ENCODE results near the gene COL9A1. TPM values are rescaled to one million over a fixed set of nuclear protein-coding genes. Genes with fewer than 3 reads are reported as not detected.

COL9A1 gene
- total RNA-seq, 1 experiment from 2014 or later = 7.8 TPM

DNA sequence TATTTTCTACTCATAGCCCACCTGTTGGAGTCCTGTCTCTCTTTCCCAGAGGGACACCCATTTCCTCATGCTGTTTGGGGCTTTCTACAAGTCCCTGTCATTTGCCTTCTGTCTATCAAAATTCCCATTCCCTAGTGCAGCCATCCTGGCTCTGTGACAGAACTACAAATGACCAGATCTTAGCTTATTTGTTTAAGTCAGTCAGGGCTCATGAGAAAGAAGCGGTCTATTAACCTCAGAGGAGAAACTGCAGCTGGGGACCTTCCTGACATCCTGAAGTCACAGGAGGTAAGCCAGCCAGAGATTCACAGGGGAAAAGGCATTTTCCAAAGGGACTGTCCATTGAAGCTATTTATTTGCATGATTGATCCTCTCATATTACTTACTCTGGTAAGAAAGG, 1.7 kb upstream of the COL9A1 start:
- Mint-ChIP-seq H3K27me3 (ENCODE audit: low read depth) (no peaks in the 10 kb centered on the region), H3K36me3 (ENCODE audit: insufficient read depth in 1 of 3, low read depth in 3 of 3) (no peaks in the 10 kb centered on the region), H3K4me1 (peaks cover 5 to 7% of the 10 kb centered on the region in 2 experiments), H3K9me3 (no peaks in the 10 kb centered on the region), H3K27ac (peak overlapping the region in 2 of 3 experiments; percentile 34 to 69; a peak in 4 of 7 replicates), H3K4me3 (no peak overlapping the region)
- no peak overlapping the region for H3K23ac ChIP-seq (ENCODE audit: insufficient read length, low read depth, low read length)
- no peak overlapping the region for H3K56ac ChIP-seq (ENCODE audit: insufficient read length, low read depth, low read length)
- H3K4me2 ChIP-seq (ENCODE audit: insufficient read depth, insufficient read length, low read length) = no peak overlapping the region
- no peak overlapping the region for H3K18ac ChIP-seq (ENCODE audit: insufficient read length, low read depth, low read length)
- H3K4me1 ChIP-seq (ENCODE audit: insufficient read depth, low read length) = no peaks in the 10 kb centered on the region
- no peak overlapping the region for H2BK5ac ChIP-seq (ENCODE audit: insufficient read length, low read length)
- no peaks in the 10 kb centered on the region for H4K20me1 ChIP-seq (ENCODE audit: control insufficient read depth, insufficient read depth, insufficient read length)
- DNase-seq = no peak
- H2AK5ac ChIP-seq (ENCODE audit: insufficient read length, low read length) = no peak overlapping the region
- H3K27ac ChIP-seq (ENCODE audit: insufficient read length, low read depth, low read length) = no peak overlapping the region
- no peaks in the 10 kb centered on the region for H3K79me1 ChIP-seq (ENCODE audit: insufficient read depth, low read depth, low read length, poor library complexity, severe bottlenecking)
- no peak overlapping the region for H2BK120ac ChIP-seq (ENCODE audit: low read depth, low read length, poor library complexity, severe bottlenecking)
- H3K14ac ChIP-seq (ENCODE audit: insufficient read depth, low read length) = no peak overlapping the region
- no peak overlapping the region for H2BK20ac ChIP-seq (ENCODE audit: low read depth, low read length, poor library complexity, severe bottlenecking)
- no peak overlapping the region for H3K9ac ChIP-seq (ENCODE audit: extremely low read depth, insufficient read length, low read length)
- no peak overlapping the region for H2BK12ac ChIP-seq (ENCODE audit: insufficient read length, low read depth, low read length)
- H4K91ac ChIP-seq (ENCODE audit: insufficient read length, low read depth, low read length) = no peak overlapping the region
- H3K23me2 ChIP-seq (ENCODE audit: insufficient read length, low read depth, low read length, poor library complexity, severe bottlenecking) = no peaks in the 10 kb centered on the region
- H4K5ac ChIP-seq (ENCODE audit: insufficient read length, low read depth, low read length) = no peak overlapping the region
- H2AFZ ChIP-seq (ENCODE audit: low read length) = no peak overlapping the region
- H3K79me2 ChIP-seq (ENCODE audit: insufficient read depth, low read length) = no peaks in the 10 kb centered on the region
- WGBS (ENCODE audit: extremely low coverage, insufficient read length, low lambda C conversion rate) = no CpG with 5 or more reads among the region's 1 CpG
- no peak overlapping the region for H3K4ac ChIP-seq (ENCODE audit: low read depth, low read length)
- no peak overlapping the region for H4K8ac ChIP-seq (replicated peaks; ENCODE audit: insufficient read length, low read depth, low read length)
- TF ChIP-seq, protein P1, sequence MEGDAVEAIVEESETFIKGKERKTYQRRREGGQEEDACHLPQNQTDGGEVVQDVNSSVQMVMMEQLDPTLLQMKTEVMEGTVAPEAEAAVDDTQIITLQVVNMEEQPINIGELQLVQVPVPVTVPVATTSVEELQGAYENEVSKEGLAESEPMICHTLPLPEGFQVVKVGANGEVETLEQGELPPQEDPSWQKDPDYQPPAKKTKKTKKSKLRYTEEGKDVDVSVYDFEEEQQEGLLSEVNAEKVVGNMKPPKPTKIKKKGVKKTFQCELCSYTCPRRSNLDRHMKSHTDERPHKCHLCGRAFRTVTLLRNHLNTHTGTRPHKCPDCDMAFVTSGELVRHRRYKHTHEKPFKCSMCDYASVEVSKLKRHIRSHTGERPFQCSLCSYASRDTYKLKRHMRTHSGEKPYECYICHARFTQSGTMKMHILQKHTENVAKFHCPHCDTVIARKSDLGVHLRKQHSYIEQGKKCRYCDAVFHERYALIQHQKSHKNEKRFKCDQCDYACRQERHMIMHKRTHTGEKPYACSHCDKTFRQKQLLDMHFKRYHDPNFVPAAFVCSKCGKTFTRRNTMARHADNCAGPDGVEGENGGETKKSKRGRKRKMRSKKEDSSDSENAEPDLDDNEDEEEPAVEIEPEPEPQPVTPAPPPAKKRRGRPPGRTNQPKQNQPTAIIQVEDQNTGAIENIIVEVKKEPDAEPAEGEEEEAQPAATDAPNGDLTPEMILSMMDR (conservative IDR thresholded peaks at IDR 0.05) = no peak
- no peak overlapping the region for H3T11ph ChIP-seq (ENCODE audit: low read length)
- H3K27me3 ChIP-seq (ENCODE audit: insufficient read depth, low read length) = no peaks in the 10 kb centered on the region
- no peaks in the 10 kb centered on the region for H3K9me3 ChIP-seq (ENCODE audit: control insufficient read depth, low read depth, low read length)
- H2BK15ac ChIP-seq (ENCODE audit: low read depth, low read length) = no peak overlapping the region

Measured in H9 (cell line).